Renal cortical epithelial cell (primary cell): Measurements from ENCODE around the gene E4F1. TPM values are rescaled to one million over a fixed set of nuclear protein-coding genes. Genes with fewer than 3 reads are reported as not detected.
A peak's percentile ranks its signal among the peaks of the same experiment; 100 is the strongest.

Experiments used
- DNase-seq: peaks from one replicate; pipeline ENCODE4 v3.0.0-alpha.2; 2011; ENCODE audit warnings: low read depth
- total RNA-seq: library from RNA; depleted of rRNA; stranded (reverse); fragments of >200 nt; gene quantifications from 2 replicates; pipeline ENCODE4 v1.2.3, GENCODE V29; 2014

Gene E4F1
- total RNA-seq, 1 donor from 2014 or later: 32.7 TPM

GRCh38 chr16:2206780-2207433, 16.5 kb upstream of the E4F1 start:
- no peak for DNase-seq

GRCh38 chr16:2207872-2208271, 15.5 kb upstream of the E4F1 start:
- no peak for DNase-seq

- DNase-seq: no peak
These were observed 15.1 kb upstream of the E4F1 start for GRCh38 chr16:2208308-2208707.

- no peak for DNase-seq
These were observed 14.6 kb upstream of the E4F1 start for GRCh38 chr16:2208772-2209171.

GRCh38 chr16:2209258-2210008, 14.0 kb upstream of the E4F1 start:
- no peak for DNase-seq

GRCh38 chr16:2210009-2210332, 13.4 kb upstream of the E4F1 start:
- no peak for DNase-seq

- DNase-seq: no peak
These were observed 12.7 kb upstream of the E4F1 start, which contains the start of gene BRICD5 for GRCh38 chr16:2210386-2211365. TSS of gene BRICD5 (minus strand) at chr16:2210863. CDS start at chr16:2210833, 30 bp downstream.

- DNase-seq: no peak
These were observed 11.5 kb upstream of the E4F1 start for GRCh38 chr16:2211923-2212347.

- peak; percentile 60 for DNase-seq
These were observed 10.7 kb upstream of the E4F1 start for GRCh38 chr16:2212362-2213324.

- DNase-seq: no peak
These were observed 9.3 kb upstream of the E4F1 start for GRCh38 chr16:2213817-2214718.

GRCh38 chr16:2214719-2214968, 8.7 kb upstream of the E4F1 start, which contains the start of gene PGP:
TSS of gene PGP (minus strand) at chr16:2214840. CDS start at chr16:2214777, 63 bp downstream.
- no peak for DNase-seq

- no peak for DNase-seq
These were observed 7.1 kb upstream of the E4F1 start for GRCh38 chr16:2216330-2216729.

- DNase-seq: peak; percentile 25
These were observed 623 bp downstream of the E4F1 start for GRCh38 chr16:2223942-2224486.

- peak; percentile 18 for DNase-seq
These were observed 2.9 kb downstream of the E4F1 start for GRCh38 chr16:2226245-2226793.

GRCh38 chr16:2226918-2227317, 3.5 kb downstream of the E4F1 start:
- no peak for DNase-seq

- DNase-seq: no peak
These were observed 4.9 kb downstream of the E4F1 start for GRCh38 chr16:2228161-2228824.

- no peak for DNase-seq
These were observed 5.7 kb downstream of the E4F1 start for GRCh38 chr16:2229091-2229490.

GRCh38 chr16:2229632-2230250, 6.3 kb downstream of the E4F1 start:
- DNase-seq: no peak

- DNase-seq: no peak
These were observed 7.0 kb downstream of the E4F1 start for GRCh38 chr16:2230376-2230775.
